ENCODE measurements around the gene DOK6.
"Not testable (repeated sequence)": the region's sequence is repeated elsewhere in the genome, so short reads cannot be mapped to it uniquely, and the experiment has no call there.

Gene DOK6
- long read RNA-seq, donor 1, full-length matches to known transcripts: 1 of 1 reads
- long read RNA-seq, donor 1, partial matches to known transcripts: 0 of 1 reads
- long read RNA-seq, donor 1, other reads (novel, unspliced or antisense): 0 of 1 reads
- long read RNA-seq, donor 2, full-length matches to known transcripts: 4 of 4 reads
- long read RNA-seq, donor 2, partial matches to known transcripts: 0 of 4 reads
- long read RNA-seq, donor 2, other reads (novel, unspliced or antisense): 0 of 4 reads
- long read RNA-seq, donor 3, full-length matches to known transcripts: 3 of 3 reads
- long read RNA-seq, donor 3, partial matches to known transcripts: 0 of 3 reads
- long read RNA-seq, donor 3, other reads (novel, unspliced or antisense): 0 of 3 reads
- long read RNA-seq, donor 4, full-length matches to known transcripts: 3 of 3 reads
- long read RNA-seq, donor 4, partial matches to known transcripts: 0 of 3 reads
- long read RNA-seq, donor 4, other reads (novel, unspliced or antisense): 0 of 3 reads
- long read RNA-seq, donor 5, full-length matches to known transcripts: 3 of 3 reads
- long read RNA-seq, donor 5, partial matches to known transcripts: 0 of 3 reads
- long read RNA-seq, donor 5, other reads (novel, unspliced or antisense): 0 of 3 reads
- long read RNA-seq, donor 6, full-length matches to known transcripts: 3 of 3 reads
- long read RNA-seq, donor 6, partial matches to known transcripts: 0 of 3 reads
- long read RNA-seq, donor 6, other reads (novel, unspliced or antisense): 0 of 3 reads
- long read RNA-seq, donor 7: 0 reads
- long read RNA-seq, donor 8, full-length matches to known transcripts: 6 of 6 reads
- long read RNA-seq, donor 8, partial matches to known transcripts: 0 of 6 reads
- long read RNA-seq, donor 8, other reads (novel, unspliced or antisense): 0 of 6 reads

GRCh38 chr18:69400253-69400975 is at the start of gene DOK6:
TSS of gene DOK6 (plus strand) at chr18:69400888.
- DNase-seq: peak; percentile 92

- no peak for DNase-seq
Measured at GRCh38 chr18:69353023-69353422, 47.7 kb upstream of the DOK6 start.

DNA sequence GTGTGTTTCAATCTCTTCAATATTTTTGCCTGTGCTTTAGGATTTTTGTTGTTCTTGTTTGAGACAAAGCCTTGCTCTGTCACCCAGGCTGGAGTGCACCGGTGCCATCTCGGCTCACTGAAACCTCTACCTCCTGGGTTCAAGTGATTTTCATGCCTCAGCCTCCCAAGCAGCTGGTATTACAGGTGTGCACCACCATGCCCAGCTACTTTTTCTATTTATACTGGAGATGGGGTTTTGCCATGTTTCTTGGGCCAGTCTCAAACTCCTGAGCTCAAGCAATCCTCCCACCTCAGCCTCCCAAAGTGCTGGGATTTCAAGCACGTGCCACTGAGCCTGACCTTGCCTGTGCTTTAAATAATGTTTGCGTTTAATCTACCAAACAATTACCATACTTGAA is 43.1 kb upstream of the DOK6 start:
- no peak for DNase-seq

DNA sequence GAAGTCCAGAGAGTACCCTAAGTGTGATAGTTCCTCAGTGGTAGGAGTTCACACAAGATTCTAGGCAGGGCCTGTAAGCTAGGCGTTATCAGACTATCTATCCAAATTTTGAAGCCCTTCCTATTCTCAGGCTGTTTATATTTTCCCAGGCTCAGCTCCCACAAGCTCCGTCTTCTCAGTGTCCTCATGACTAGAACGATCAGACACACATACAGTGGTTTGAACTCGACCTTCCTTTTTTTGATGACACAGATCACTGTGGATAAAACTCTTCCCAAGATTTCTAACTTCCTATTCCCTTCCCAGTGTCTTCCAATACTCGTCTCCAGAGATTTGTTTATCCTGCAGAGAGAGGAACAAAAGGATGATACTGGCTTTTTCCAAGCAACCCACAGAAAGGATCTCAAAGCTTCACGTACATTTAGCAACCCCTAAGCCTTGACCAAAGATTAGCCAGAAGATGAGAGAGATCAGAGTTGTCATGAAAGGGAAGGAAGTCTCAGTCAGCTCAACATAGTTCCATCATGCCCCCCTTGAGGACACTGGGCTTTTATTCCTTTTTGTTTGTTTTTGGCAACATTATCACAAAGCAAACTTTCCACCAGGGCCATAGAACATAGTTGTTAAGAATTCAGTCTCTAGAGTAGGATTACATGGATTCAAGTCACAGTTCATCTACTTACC is 42.3 kb upstream of the DOK6 start:
- DNase-seq: no peak

GRCh38 chr18:69359768-69360167 is 40.9 kb upstream of the DOK6 start:
- not testable (repeated sequence) for DNase-seq

DNA sequence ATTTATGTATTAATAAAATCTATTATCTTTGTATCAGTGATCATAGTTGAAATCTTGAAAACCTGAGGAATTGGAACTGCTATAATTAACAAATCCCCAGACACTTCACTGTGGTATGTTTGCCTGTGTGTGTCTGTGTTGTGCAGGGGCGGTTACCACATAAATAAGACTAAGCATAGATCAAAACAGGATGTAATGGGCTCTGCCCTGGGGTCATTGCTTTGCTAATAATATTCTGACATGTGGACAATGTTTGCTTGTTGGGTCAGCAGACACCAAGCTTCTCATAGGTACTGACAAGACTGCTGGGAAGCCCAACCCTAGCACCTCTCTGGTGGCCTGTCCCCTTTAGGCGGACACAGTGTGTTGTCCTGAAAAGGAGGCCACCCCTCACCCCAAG is 35.8 kb upstream of the DOK6 start:
- no peak for DNase-seq

DNA sequence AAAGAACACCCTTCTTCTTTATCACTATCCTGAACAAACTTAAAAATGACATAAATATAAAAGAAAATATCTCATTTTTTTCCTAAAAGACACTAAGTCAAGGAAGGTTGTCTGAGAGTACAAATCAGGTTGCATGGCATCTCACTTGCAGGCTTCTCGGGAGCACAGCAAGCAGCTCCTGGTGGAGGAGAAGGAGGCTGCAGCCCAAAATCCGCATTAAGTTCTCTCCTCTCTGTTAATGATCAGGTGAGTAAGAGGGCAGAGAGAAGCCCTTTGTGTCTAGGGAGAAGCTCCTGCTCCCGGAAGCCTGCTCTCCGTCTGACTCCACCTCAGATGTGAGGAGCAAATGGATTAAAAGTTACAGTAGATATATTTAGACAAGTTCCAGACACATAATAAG is 35.0 kb upstream of the DOK6 start:
- no peak for DNase-seq

DNA sequence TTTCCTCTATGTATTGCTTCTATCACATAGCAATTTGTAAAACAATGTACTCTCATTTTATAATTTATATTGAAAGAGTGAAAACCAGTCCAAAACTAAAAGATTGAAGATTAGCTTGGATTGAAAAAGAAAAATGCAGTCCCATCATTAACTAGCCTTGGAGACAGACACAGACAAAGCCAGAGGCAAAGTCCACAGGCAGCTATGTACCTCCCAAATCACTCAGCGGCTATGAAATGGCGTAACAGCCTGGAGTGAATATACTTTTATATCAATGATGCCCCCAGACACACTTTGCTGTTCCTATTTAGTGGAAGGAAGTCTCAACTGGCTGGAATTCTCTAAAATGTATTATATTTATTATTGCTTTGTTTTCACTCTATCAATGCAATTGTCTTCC is 33.6 kb upstream of the DOK6 start:
- no peak for DNase-seq

- DNase-seq: no peak
Measured at GRCh38 chr18:69371729-69372128, 29.0 kb upstream of the DOK6 start.

DNA sequence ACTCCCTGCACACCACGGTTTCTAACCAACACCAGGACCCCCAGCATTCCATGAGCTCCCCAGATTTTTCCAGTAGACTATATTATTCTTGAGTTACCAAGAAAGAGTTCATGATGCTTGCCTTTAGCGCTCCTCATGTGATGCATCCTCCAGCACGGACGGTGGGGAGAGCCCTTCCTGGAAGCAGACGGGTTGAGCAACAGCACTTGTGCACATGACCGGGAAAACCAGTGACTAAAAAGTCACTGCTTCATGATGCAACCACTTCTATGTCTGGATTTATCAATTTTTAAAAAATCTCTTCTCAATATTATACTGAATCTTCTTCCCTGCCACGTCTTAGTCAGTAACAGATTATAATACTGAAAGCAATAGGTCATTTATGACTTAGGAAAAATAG is 20.4 kb upstream of the DOK6 start:
- DNase-seq: no peak

DNA sequence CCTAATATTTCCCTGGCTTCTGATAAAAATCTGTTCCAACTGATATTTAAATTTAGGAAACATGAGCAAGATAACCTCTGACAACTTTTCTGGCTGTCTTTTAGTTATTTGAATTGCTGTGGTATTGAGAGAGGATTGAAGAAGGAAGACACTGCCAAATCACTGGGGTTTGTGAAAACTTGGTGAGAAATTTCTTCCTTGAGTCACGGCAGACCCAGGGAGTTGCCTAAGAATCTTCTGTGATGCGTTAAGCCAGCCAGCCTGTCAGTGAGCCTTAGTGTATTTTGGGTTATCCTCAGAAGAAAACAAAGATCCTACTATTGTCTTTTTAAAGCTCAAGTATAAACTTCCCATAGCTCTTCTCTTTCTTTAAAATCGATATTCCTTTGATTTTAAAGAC is 17.5 kb upstream of the DOK6 start:
- no peak for DNase-seq

DNA sequence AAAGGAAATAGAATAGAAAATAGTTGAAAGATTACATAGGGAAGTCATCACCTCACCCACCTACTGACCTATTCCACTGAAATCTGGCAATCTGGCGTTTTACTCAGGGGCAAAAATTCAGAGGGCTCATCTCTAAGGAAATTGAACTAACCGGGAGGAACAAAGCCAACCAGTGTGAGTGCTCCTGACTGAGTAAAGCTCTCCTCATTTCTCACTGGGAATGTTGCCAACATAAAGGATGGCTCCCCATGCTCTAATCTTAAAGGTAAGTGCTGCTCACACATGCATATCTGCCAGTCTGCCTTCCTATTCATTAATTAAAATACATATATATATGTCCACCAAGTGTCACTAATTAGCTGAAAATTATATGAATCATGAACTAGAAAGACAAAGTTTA is 13.5 kb upstream of the DOK6 start:
- no peak for DNase-seq

DNA sequence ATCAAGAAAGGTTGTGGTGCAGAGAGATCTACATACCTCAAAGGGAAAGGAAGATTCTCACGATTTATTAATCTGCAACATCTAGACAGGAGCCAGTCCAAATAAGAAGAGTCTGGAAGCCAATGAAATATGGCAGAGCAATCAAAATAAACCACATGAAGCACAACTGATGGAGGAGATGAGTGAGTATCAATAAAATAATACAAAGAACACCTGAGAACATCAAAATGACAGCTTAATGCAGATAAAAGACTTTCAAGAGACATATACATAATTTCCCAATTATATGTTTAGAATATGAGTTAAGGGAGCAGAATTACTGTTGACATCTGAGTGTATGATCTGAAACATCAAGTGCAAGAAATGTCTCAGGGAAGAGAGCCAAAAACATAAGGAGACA is 12.5 kb upstream of the DOK6 start:
- DNase-seq: no peak

DNA sequence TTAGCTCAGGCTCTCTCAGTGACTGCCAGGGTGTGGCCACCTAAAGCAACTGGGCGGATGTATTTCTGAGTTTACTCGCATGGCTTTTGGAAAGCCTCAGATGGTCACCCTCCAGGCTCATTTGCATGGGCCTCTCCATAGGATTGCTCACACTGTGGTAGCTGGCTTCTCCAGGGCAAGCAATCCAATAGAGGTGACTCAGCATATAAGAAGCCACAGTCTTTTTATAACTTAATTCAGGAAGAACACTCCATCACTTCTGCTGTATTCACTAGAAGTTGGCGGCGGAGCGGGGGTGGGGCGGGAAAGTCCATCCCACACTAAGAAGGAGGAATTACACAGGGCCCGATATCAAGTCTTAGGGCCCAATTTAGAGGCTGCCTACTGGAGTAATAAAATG is 3.6 kb upstream of the DOK6 start:
- DNase-seq: no peak

DNA sequence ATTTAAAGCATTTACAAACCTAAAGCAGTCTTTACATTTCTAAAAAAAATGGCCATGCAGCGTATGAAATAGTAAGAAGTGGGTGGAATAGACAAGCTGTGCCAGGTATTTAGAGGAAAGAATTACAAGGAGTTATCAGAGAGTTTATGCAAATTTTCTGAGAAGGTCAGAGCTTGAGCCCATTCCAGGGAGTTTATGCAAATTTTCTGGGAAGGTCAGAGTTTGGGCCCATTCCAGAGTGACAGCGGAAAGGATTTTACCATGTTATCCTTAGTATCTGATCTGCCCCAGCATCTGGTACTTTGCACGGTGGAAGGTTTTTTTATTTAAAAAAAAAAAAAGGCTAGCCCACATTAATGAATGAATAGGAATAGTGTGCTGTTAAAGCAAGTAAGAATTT is 1.4 kb upstream of the DOK6 start:
- DNase-seq: peak; percentile 9

DNA sequence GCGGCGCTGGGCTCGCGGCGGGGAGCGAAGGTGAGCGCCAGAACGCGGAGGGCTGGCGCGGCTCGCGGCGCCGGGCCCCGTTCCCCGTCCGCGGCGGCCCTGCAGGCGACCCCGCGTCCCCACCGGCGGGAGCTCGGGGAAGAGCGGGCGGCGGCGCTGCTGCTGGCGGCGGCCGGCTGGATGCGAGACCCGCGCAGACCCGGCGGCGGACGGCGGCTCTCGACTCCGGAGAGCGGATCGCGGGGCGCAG is 213 bp downstream of the DOK6 start:
- DNase-seq: no peak

DNA sequence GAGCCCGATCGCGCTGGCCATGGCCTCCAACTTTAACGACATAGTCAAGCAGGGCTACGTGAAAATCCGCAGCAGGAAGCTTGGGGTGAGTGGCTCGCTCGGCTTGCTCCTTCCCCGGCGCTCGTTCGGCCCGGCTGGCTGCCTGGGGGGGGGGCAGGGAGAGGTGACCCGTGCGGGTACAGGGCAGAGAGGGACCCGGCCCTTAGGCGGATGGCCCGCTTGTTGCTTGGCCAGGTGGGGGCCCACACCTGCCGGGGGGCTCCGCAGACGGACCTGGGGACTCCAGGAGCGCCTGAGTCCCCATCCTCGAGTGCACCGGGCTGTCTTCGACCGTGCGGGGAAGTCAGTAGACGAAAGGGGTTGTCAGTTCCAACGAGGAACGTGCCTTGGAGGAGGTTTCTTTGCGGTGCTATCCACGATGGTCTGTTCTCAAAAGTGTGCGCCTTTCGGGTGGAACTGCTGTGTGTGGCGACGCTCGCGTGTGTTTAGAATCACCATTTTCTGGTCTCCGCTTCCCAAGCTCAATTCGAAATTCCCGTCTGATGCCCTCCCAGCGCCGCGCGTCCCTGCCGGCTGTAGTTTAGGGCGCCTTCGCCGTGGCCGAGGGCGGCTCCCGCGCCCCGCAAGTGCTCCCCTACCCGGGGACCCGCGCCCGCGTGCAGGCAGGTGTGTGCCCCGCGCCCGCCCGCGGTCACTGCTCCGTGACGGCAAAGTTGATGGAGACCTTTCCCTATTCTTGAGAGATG is 711 bp downstream of the DOK6 start:
- peak; percentile 87 for DNase-seq

DNA sequence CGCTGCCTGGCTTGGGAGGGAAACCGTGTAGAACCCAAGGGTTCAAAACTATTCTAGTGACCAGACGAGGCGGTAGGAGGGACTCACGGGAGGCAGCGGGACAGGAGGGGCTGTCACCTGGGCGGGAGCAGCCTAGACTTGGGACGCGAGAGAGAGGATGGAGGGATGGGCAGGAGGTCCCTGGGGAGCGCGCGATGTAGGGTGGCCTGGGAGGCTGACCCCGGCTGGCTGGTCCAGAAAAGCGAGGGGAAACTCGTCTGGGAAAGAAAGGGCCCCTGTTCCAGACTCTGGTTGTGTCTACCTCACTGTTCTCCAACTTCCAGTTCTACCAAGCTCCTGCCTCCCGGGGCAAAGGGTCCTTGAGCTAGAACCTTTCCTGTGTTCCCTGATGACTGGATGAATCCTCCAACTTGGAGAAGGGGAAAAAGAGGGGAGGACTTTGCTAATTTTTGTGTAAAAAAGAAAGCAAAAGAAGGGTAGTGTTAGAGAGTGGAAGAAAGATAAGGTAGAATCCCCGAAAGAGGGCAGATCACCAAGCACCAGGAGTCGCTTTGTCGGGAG is 1.4 kb downstream of the DOK6 start:
- peak; percentile 59 for DNase-seq

GRCh38 chr18:69402533-69402989 is 1.9 kb downstream of the DOK6 start:
- DNase-seq: peak; percentile 67

DNA sequence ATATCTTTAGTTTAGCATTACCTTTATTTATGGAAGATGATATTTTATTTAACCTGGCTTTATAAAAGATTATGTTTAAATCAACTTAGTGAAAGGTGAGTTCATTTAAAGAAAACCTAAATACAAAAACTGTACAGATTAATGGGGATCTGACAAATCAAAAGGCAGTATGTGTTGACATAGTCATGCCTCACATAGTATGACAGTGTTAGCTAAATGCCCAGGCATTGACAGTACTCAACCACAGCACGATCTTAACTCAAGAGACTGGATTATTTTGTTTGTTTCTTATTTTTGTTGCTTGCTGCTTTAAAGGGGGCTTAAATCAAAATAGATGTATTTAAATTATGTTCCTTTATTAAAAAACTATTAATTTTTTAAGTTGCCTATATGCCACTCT is 7.8 kb downstream of the DOK6 start:
- DNase-seq: no peak

- DNase-seq: no peak
Measured at GRCh38 chr18:69411199-69411598, 10.5 kb downstream of the DOK6 start.
